GM21381 (cell line): ENCODE data around the gene TNNT3.

ENCODE experiments used
- ATAC-seq: cut with Tn5 transposase; IDR thresholded peaks from one replicate; pipeline ENCODE4 v1.9.1; 2021; ENCODE audit warnings: mild to moderate bottlenecking, moderate library complexity; ENCODE audit not compliant: unreplicated experiment

TNNT3 gene

DNA sequence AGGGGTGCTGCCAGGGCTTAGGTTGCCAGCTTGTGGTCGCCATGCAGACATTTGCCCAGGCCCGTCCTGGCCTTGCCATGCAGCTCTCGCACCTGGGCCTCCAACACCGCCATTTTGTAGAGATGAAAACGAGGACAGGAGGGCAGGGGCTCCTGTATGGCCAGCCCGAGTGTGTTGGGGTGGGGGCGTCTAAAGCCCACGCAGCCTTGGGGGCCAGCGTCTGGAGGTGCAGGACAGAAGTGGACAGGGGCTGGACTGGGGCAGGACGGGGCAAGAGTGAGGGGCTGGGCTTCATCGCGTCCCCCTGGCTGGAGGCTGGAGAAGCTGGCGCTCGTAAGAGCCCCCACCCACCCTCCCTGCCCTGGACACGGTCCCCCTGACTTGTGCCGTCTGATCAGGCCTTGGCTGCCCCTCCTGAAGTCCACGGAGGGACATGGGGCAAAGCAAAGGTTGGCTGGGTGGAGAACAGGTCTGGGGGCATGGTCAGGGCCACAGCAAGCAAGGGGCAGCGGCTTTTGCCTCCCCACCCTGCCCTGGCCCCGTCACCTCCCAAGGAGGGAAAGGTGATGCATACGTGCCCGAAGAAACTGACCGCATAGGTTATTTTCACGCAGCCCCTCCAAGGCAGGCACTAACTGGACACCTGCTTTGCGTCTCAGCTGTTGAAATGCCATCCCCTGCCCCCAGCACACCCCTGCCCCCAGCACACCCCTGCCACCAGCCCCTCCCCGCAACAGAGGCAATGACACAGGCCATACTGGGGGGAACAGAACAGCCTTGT lies 815 bp downstream of the TNNT3 start:
- no peak for ATAC-seq

DNA sequence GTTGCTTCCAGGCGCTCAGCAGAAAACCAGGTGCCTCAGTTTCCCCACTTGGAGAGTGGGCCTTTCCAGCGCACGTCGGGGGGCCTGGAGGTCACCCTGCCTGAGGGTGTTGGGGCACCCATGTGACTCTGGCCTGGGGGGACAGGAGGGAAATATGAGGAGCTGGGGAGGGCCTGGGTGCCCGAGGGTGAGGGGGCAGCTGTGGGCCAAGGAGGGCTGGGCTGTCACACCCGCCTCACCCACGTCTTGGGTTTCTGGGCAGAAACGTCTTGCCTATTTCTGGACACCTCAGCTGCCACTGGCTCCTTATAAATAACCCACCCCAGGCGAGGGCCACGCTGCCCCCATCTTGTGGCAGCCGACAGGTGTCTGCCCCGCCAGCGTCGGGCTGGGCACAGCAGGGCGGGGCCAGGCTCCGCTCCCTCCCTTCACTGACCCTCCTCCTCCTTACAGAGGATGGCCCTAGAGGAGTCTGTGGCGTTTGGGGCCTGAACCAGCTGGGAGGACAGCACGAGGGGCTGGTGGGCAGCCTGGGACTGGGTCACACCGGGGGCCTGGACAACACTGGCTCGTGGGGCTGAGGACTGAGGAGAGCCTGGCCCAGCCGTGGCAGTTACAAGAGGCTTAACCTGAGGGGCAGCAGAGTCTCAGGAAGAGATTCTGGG lies 1.5 kb downstream of the TNNT3 start:
- ATAC-seq, result no peak

DNA sequence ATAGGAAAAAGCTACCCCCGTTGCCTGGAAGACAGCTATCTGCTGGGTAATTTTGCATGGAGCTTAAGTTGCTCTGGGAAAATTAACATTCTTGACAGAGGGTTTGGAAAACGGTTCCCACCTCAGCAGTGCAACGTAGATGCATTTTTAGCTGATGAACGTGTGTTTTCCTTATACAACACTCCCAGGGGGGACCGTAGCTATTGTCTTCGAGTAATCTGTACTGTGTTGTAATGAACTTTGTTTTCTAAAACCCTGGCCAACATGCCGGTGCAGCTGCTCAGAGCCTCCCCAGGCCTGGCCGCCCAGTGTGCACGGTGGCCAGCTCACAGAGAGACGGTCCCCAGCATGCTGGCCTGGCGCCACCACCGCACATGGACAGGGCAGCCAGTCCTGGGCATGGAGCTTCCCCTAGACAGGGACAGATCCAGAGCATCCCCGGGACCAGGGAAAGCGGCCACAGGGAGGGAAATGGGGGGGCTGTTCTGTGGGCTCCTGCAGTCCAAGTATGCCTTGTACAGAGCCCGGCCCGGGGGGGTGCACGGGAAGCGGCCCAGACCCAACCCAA lies 2.2 kb downstream of the TNNT3 start:
- ATAC-seq, result no peak

DNA sequence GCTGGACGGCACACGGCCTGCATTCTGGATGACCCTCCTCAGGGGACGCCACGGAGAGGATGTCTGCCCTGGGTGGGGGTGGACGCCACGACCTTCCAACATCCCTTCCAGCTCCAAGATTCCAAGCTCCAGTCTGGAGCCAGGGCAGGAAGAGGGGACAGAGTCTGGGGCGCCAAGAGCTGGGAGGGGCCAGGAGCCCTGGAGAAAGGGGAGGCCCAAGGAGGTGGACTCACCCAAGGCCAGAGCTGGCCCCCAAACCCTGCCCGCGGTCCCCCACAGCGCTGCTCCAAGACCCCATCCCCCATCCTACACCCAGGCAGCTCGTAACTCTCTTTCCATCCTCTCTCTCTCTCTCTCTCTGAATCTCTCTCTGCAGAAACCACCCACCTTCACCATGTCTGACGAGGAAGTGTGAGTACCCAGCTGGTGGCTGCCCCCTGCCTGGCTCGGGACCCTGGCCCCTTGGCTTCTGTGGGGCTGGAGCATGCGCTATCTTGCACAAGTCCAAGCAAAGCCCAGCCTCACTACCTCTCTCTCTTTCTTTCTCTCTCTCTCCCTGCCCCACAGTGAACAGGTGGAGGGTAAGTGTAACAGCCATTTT lies 3.1 kb downstream of the TNNT3 start:
- ATAC-seq, result no peak

DNA sequence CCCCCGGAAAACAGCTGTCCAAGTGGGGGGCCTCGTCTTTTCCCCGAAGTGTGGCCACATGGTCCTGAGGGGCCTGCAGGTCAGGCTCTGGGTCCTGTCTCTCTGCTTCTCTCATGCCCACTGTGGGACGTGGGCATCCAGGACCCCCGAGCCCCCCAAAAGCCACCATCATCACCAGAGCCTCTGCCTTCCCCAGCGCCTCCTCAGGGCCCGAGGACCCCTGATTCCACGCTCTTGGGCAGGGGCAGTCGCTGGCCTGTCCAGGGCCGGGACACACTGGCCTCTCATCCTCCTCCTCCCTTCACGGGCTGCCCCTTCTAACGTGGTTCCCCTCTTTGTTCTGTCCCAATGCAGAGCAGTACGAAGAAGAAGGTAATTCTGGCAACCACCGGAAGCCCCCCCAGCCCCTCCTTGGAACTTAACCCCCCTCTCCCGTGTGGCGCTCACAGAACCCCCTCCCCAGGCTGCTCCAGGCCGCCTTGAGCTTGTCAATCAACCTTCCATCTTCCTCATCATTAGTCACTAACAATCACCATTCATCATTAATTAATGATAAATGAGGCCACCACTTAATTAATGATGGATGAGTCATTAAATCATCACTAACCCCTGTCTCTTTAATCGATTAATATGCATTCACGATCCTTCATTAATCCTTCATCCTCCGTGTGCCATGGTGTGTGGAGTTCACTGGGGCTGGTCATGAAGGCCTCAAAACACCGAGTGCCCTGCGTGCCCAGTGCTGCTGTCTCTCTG lies 3.9 kb downstream of the TNNT3 start:
- ATAC-seq, result no peak

- ATAC-seq, result no peak
These were observed 4.7 kb downstream of the TNNT3 start for GRCh38 chr11:1924181-1924580.

- no peak for ATAC-seq
These were observed 5.3 kb downstream of the TNNT3 start for GRCh38 chr11:1924646-1925372.

- ATAC-seq, result no peak
These were observed 6.1 kb downstream of the TNNT3 start for GRCh38 chr11:1925373-1926155.

DNA sequence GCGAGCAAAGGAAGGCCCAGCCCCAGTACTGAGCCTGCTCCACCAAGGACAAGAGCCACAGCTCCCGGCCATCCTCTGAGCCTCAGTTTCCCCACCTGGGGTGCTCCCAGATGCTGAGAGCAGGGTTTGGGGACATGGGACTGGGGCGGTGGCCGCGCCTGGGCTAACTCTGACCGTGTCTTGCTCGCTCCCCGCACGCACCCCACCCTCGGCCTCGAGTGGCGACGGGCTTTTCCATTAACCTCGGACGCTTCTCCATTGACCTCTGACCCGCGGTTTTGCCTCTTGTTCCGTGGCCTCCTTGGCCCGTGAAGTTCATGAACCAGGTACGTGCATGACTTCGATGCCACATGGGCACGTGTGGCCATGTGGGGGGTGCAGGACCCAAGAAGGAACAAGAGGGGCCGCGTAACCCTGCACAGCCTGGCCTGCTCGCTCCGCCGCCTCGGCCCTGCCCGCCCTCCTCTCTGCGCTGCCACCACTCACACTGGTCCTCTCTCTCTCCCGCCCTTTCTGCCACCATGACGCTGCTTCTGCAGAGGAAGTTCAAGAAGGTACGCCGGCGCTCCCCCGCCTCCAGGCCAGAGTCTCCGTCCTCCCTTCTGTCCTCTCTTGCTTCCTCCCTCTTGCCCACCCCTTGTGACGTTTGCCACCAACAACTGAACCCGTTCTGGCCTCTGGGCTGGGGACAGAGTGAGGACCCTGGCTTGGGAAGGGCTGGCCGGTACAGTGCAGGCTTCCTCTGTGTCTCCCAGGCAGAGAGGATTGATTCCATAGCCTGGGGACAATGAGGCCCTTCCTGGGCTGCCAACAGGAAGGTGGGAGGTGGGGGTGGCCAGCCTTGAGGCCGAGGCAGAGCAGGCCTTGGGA lies 6.9 kb downstream of the TNNT3 start:
- no peak for ATAC-seq

DNA sequence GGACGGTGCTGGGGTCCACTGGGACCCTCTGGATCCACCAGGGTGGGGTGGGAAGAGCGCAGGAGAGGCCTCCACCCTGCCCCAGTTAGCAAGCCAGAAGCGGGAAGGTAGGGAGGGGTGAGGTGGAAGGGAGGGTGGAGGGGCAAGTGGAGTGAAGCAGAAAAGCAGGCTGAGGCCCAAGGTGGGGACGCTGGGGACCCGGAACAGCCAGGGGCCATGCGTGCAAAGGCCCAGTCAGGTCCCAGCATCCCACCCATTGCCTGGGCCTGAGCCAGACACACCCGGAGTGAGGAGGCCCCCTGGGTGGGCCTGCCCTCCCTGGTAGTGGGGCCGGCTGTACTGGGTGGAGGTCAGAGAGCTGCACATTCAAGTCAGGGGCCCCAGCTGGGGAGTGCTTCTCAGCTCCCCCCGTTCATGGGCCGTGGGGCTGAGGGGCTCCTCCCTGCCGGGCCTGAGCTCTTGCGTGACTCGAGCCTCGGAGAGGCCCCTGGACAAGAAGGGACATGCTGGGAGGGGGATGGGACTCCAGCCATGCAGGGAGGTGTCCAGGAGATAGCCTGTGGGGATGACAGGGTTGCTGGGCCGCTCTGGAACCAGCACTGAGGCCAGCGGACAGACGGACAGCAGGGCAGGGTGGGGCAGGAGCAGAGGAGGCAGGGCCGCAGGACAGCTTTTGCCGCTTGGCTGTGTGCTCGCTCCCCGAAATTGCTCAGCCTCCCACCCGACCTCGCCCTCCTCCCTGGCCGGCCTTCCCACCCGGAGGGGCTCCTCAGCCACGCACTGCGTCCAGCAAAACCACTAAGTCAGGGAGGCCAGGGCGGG lies 7.7 kb downstream of the TNNT3 start:
- ATAC-seq, result no peak

DNA sequence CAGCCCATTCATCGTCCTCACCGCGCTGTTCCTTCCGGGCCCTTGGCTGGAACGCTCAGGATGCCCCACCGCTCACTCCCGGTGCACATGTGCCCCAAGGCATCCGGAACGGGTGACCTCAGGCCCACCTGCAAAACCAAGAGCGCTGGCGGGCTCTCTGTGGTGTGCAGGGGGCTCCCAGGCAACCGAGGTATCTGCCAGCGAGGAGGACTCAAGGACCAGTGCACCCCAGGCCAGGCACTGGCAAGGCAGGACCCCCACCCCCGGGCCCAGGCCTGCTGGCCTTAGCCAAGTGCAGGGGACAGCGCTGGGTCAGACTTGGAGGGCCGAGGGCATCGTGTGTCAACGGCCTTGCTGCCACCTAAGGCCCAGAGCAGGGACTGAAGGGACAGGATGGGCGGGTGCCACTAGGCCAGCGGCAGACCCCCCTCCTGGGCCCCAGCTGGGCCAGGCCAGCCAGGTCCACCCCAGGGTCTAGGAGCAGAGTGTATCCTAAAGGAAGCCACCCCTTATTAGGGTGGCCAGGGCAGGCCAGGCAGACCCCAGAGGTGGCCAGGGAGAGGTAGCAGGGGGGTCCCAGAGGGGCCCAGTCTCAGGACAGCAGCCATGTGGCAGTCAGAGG lies 8.5 kb downstream of the TNNT3 start:
- ATAC-seq, result no peak

GRCh38 chr11:1928470-1928890 lies 9.0 kb downstream of the TNNT3 start:
- no peak for ATAC-seq

DNA sequence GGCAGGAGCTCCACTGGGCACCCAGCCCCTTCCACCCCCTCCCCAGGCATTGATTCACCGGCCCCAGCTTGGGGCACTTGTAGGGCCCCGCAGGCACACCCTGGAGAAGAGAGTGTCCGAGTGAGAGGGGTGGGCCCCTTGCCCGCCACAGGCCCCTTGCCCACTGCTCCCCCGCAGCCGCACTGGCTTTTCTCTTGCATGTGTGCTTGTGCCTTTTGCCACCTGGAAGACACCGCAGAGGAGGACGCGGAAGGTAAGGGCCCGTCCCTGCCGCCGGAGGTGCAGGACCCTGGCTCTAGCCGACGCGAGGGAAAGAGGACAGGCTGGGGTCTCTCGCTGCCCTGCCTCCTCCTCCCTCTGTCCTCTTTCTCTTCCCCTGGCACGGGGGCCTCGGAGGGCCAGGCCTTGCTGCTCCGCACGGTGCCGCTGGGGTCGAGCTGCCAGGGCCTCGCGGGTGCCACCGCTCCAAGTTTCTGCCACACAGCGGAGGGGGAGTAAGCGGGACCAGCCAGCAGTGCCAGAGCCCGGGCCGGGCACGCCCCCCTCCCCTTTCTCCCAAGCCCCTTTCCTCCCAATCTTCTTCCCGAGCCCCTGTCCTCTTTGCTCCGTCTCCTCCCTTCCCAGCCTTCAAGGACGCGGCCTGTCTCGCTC lies 9.5 kb downstream of the TNNT3 start:
- no peak for ATAC-seq

DNA sequence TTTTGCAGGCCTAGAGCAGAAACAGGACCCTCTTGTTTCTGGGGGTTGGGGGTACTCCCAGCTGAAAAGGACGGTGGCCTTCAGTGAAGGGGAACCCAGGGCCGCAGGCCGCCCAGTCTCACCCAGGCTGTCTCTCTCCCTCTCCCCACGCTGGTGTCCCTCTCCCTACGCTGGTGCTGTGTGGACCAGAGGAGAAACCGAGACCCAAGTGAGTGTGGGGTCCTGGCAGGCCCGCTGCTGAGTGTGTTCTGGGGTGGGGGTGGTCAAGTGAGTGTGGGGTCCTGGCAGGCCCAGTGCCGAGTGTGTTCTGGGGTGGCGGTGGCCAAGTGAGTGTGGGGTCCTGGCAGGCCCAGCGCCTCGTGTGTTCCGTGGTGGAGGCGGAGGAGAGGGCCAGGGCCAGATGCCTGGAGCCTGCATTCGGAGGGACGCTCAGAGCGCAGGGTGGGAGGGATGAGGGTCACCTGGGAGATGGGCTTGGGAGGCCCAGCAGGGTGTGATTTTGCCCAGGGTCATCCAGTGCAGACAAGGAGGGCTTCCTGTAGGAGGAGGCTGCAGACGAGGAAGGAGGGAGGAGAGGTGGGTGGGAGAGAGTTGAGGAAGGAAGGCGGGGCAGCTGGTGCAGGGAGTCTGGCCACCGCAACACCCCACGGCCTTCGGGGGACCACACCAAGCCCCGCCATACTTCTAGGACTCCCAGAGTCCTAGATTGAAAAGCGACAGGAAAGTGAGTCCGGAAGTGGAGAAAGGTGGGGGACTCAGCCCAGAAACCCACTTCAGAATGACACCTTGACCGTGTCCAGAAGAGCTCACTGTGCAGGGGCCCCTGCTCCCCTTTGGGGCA lies 10.3 kb downstream of the TNNT3 start:
- ATAC-seq, result no peak

- no peak for ATAC-seq
These were observed 10.9 kb downstream of the TNNT3 start for GRCh38 chr11:1930462-1930830.
